Measurements from ENCODE around the gene DIAPH3. TPM values are rescaled to one million over a fixed set of nuclear protein-coding genes. Genes with fewer than 3 reads are reported as not detected.

The DIAPH3 gene
- total RNA-seq, 4 donors from 2014 or later: 1.4 to 13.2 (median 2.6) TPM

DNA sequence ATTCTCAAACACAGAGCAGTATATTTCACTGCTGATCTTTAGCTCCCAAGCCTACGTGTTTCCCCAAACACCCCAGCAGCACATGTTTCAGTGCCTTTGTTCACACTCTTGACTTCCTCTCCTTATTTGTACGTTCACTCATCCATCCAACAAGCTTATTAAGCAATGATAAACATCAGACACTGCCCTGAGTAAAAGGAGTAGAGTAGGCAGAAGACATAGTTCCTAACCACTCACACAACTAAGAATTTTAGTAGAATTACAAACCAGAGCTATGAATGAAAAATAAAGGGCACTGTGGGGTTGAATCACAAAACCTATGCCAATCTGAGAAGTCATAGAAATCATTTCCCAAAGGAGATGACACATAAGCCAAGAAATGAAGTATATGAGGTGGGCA, 213.5 kb downstream of the DIAPH3 start:
- Histone ChIP-seq H3K27ac (no peak overlapping the region), H3K9me3 (no peaks in the 10 kb centered on the region), H3K4me1 (no peaks in the 10 kb centered on the region), H3K27me3 (no peaks in the 10 kb centered on the region), H3K36me3 (no peaks in the 10 kb centered on the region), H3K4me3 (no peak overlapping the region)
- TF ChIP-seq POLR2A (IDR thresholded peaks at IDR 0.05): no peak
- TF ChIP-seq, protein P1, sequence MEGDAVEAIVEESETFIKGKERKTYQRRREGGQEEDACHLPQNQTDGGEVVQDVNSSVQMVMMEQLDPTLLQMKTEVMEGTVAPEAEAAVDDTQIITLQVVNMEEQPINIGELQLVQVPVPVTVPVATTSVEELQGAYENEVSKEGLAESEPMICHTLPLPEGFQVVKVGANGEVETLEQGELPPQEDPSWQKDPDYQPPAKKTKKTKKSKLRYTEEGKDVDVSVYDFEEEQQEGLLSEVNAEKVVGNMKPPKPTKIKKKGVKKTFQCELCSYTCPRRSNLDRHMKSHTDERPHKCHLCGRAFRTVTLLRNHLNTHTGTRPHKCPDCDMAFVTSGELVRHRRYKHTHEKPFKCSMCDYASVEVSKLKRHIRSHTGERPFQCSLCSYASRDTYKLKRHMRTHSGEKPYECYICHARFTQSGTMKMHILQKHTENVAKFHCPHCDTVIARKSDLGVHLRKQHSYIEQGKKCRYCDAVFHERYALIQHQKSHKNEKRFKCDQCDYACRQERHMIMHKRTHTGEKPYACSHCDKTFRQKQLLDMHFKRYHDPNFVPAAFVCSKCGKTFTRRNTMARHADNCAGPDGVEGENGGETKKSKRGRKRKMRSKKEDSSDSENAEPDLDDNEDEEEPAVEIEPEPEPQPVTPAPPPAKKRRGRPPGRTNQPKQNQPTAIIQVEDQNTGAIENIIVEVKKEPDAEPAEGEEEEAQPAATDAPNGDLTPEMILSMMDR (IDR thresholded peaks at IDR 0.05): no peak
- no peak for DNase-seq

DNA sequence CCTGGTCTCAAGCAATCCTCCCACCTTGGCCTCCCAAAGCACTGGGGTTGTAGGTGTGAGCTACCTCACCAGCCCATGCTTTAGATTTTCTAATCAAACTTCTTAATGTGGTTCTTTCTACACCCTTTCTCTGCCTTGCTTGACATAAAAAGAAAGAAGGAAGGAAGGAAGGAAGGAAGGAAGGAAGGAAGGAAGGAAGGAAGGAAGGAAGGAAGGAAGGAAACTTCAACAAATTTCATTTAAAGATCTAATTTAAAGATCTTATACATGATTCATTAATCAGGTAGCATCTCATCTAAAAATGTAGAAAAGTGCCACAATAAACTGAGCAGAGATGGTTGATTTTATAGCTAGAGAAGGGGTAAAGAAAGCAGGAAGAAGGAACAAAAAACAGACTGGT, 215.0 kb downstream of the DIAPH3 start:
- Histone ChIP-seq H3K9me3 (no peaks in the 10 kb centered on the region), H3K27me3 (no peaks in the 10 kb centered on the region), H3K4me3 (no peak overlapping the region), H3K27ac (no peak overlapping the region), H3K36me3 (no peaks in the 10 kb centered on the region), H3K4me1 (no peaks in the 10 kb centered on the region)
- TF ChIP-seq, protein P1 (IDR thresholded peaks at IDR 0.05): no peak
- TF ChIP-seq POLR2A (IDR thresholded peaks at IDR 0.05): no peak
- no peak for DNase-seq

DNA sequence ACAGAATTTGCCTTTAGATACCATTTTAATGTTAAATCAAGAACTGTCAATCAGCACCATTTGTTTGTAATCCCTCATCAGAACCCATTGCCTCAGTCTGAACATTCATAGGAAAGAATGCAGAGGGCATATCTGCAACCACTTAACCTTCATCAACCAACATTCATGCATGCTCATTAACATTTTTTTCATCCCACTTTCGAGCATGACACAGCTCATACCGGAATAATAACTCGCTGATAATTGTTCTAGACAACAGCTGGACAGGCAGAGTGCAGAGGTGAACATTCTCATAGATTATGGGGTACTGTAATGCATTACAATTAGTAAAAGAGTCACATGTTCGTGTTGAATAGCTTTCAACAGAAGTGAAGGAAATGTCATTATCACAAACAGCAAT, 216.8 kb downstream of the DIAPH3 start:
- Histone ChIP-seq H3K4me1 (no peaks in the 10 kb centered on the region), H3K27ac (no peak overlapping the region), H3K9me3 (no peaks in the 10 kb centered on the region), H3K4me3 (no peak overlapping the region), H3K27me3 (no peaks in the 10 kb centered on the region), H3K36me3 (no peaks in the 10 kb centered on the region)
- TF ChIP-seq, protein P1 (IDR thresholded peaks at IDR 0.05): no peak
- no peak for TF ChIP-seq POLR2A (IDR thresholded peaks at IDR 0.05)
- DNase-seq: no peak

DNA sequence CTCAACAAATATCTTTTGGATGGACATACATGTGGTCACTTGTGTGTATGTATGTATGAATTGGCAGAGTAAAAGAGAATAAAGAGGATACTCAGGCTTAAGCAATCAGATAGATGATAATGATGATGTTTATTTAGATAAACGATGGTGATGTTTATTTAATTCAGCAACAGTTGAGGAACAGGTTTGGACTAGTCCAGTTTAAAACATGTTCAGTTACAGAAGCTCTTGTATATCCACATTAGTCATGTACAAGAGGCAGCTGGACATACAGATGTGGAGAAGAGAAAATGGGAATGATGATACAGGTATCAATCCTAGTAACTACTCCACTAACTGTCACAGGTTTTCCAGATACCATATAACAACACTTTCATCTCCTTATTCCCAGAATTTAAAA, 232.1 kb downstream of the DIAPH3 start:
- Histone ChIP-seq H3K27ac (no peak overlapping the region), H3K4me3 (no peak overlapping the region), H3K27me3 (no peaks in the 10 kb centered on the region), H3K36me3 (no peaks in the 10 kb centered on the region), H3K9me3 (no peaks in the 10 kb centered on the region), H3K4me1 (no peaks in the 10 kb centered on the region)
- TF ChIP-seq, protein P1 (IDR thresholded peaks at IDR 0.05): no peak
- no peak for TF ChIP-seq POLR2A (IDR thresholded peaks at IDR 0.05)
- no peak for DNase-seq

DNA sequence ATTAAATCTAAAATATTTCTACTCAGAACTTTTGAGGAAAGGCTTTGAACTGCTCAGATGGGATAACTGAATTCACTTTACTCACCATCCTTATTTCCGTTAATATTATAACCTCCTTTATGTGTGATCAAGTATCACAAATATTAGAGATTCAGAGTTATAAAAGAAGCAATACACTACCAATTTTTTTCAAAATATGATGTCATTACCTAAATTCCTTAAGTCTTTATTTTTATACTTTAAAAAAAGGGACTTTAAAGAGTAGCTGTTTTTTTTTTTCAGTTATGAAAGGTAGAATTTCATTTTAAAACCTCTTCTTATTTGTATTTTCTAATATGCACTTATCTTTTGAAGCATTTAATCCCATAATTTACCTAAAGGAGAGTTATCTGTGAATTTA, 239.5 kb downstream of the DIAPH3 start:
- H3K9me3 ChIP-seq: no peaks in the 10 kb centered on the region
- H3K36me3 ChIP-seq: no peaks in the 10 kb centered on the region
- no peaks in the 10 kb centered on the region for H3K27me3 ChIP-seq
- no peak overlapping the region for H3K27ac ChIP-seq
- H3K4me3 ChIP-seq: no peak overlapping the region
- TF ChIP-seq, protein P1 (IDR thresholded peaks at IDR 0.05): no peak
- no peak for TF ChIP-seq POLR2A (IDR thresholded peaks at IDR 0.05)
- no peak for DNase-seq
- H3K4me1 ChIP-seq: no peaks in the 10 kb centered on the region

DNA sequence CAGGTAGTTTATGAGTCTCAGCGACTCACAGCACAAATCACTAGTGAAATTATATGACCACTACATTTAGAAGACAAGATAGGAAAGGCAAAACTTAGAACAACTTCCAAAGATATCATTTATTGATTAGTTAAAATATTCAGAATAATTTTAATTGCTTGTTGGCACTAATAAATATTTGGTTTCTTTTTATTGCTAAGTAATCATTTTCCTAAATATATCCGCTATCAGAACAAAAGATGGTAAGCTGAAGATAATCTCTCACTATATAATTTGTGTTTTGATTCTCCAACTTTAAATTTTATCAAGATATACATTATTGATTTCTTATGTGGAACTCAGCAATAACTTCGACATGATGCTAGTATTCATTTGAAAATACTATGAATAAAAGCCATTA, 248.5 kb downstream of the DIAPH3 start:
- no peak overlapping the region for H3K4me3 ChIP-seq
- H3K36me3 ChIP-seq: no peaks in the 10 kb centered on the region
- no peaks in the 10 kb centered on the region for H3K9me3 ChIP-seq
- TF ChIP-seq POLR2A (IDR thresholded peaks at IDR 0.05): no peak
- TF ChIP-seq, protein P1 (IDR thresholded peaks at IDR 0.05): no peak
- no peaks in the 10 kb centered on the region for H3K27me3 ChIP-seq
- DNase-seq: no peak
- H3K27ac ChIP-seq: no peak overlapping the region
- no peaks in the 10 kb centered on the region for H3K4me1 ChIP-seq
